HPDE6-E6E7 (cell line): ENCODE results near the gene GNAI2.
"Not testable (repeated sequence)": the region's sequence is repeated elsewhere in the genome, so short reads cannot be mapped to it uniquely, and the experiment has no call there.

Experiments
- DNase-seq: peaks from one replicate; pipeline ENCODE4 v3.0.0; 2011; ENCODE audit warnings: missing footprints; ENCODE audit errors: extremely low spot score

GNAI2 gene

GRCh38 chr3:50264383-50264963 lies 28.5 kb downstream of the GNAI2 start:
- no peak for DNase-seq

GRCh38 chr3:50264964-50265485 lies 29.0 kb downstream of the GNAI2 start:
- DNase-seq = no peak

- DNase-seq = no peak
Observed at GRCh38 chr3:50265571-50265970, 29.6 kb downstream of the GNAI2 start.

- DNase-seq = no peak
Observed at GRCh38 chr3:50266017-50266416, 30.0 kb downstream of the GNAI2 start.

GRCh38 chr3:50266836-50267235 lies 30.8 kb downstream of the GNAI2 start:
- DNase-seq = no peak

- DNase-seq = no peak
Observed at GRCh38 chr3:50267280-50267913, 31.4 kb downstream of the GNAI2 start.

GRCh38 chr3:50268276-50268675 lies 32.3 kb downstream of the GNAI2 start:
- DNase-seq = no peak

- peak; percentile 58 for DNase-seq
Observed at GRCh38 chr3:50268703-50269451, 32.9 kb downstream of the GNAI2 start, which contains the start of gene SEMA3B. SEMA3B (plus strand) TSS chr3:50269147; CDS start chr3:50269241, 94 bp downstream.

GRCh38 chr3:50269460-50269859 lies 33.5 kb downstream of the GNAI2 start:
- no peak for DNase-seq

GRCh38 chr3:50269977-50270413 lies 34.0 kb downstream of the GNAI2 start:
- no peak for DNase-seq

GRCh38 chr3:50270422-50271224 lies 34.6 kb downstream of the GNAI2 start:
- DNase-seq = no peak

- DNase-seq = no peak
Observed at GRCh38 chr3:50271314-50271936, 35.4 kb downstream of the GNAI2 start.

GRCh38 chr3:50272538-50272910 lies 36.5 kb downstream of the GNAI2 start:
- DNase-seq = not testable (repeated sequence)

GRCh38 chr3:50272911-50273688 lies 37.1 kb downstream of the GNAI2 start:
- DNase-seq = no peak

GRCh38 chr3:50273689-50274065 lies 37.7 kb downstream of the GNAI2 start:
- DNase-seq = no peak

GRCh38 chr3:50274371-50275104 lies 38.5 kb downstream of the GNAI2 start:
- DNase-seq = no peak

GRCh38 chr3:50275141-50275995 lies 39.4 kb downstream of the GNAI2 start:
- DNase-seq = no peak

GRCh38 chr3:50275996-50276761 lies 40.2 kb downstream of the GNAI2 start:
- DNase-seq = no peak
